ENCODE results near the gene NFIA. TPM values are rescaled to one million over a fixed set of nuclear protein-coding genes. Genes with fewer than 3 reads are reported as not detected.

The NFIA gene
- total RNA-seq, 1 experiment from 2014 or later = 38.6 TPM

- Mint-ChIP-seq H3K4me3 (ENCODE audit: low read depth, unreplicated experiment) (no peak overlapping the region), H3K36me3 (ENCODE audit: insufficient read depth, unreplicated experiment) (no peaks in the 10 kb centered on the region), H3K4me1 (ENCODE audit: low read depth, unreplicated experiment) (peaks cover 23% of the 10 kb centered on the region), H3K9me3 (ENCODE audit: low read depth, unreplicated experiment) (no peaks in the 10 kb centered on the region), H3K27me3 (ENCODE audit: unreplicated experiment) (no peaks in the 10 kb centered on the region), H3K27ac (ENCODE audit: unreplicated experiment) (no peak overlapping the region)
- TF ChIP-seq, protein P1, sequence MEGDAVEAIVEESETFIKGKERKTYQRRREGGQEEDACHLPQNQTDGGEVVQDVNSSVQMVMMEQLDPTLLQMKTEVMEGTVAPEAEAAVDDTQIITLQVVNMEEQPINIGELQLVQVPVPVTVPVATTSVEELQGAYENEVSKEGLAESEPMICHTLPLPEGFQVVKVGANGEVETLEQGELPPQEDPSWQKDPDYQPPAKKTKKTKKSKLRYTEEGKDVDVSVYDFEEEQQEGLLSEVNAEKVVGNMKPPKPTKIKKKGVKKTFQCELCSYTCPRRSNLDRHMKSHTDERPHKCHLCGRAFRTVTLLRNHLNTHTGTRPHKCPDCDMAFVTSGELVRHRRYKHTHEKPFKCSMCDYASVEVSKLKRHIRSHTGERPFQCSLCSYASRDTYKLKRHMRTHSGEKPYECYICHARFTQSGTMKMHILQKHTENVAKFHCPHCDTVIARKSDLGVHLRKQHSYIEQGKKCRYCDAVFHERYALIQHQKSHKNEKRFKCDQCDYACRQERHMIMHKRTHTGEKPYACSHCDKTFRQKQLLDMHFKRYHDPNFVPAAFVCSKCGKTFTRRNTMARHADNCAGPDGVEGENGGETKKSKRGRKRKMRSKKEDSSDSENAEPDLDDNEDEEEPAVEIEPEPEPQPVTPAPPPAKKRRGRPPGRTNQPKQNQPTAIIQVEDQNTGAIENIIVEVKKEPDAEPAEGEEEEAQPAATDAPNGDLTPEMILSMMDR (IDR thresholded peaks at IDR 0.05; ENCODE audit: unreplicated experiment) = no peak
- intact Hi-C loops (cut with micrococcal nuclease; ENCODE audit: unreplicated experiment) = no loop called here
- BruUV-seq (replicated peaks) = no TSS peak
- no peak for DNase-seq
- CTCF ChIA-PET = no interaction called here
Measured at GRCh38 chr1:61294930-61295329, 212.6 kb downstream of the NFIA start.

- intact Hi-C loops (cut with micrococcal nuclease; ENCODE audit: unreplicated experiment) = no loop called here
- Mint-ChIP-seq H3K36me3 (ENCODE audit: insufficient read depth, unreplicated experiment) (no peaks in the 10 kb centered on the region), H3K9me3 (ENCODE audit: low read depth, unreplicated experiment) (no peaks in the 10 kb centered on the region), H3K4me1 (ENCODE audit: low read depth, unreplicated experiment) (peaks cover 22% of the 10 kb centered on the region), H3K27ac (ENCODE audit: unreplicated experiment) (no peak overlapping the region), H3K27me3 (ENCODE audit: unreplicated experiment) (no peaks in the 10 kb centered on the region), H3K4me3 (ENCODE audit: low read depth, unreplicated experiment) (no peak overlapping the region)
- no peak for DNase-seq
- TF ChIP-seq, protein P1 (IDR thresholded peaks at IDR 0.05; ENCODE audit: unreplicated experiment) = no peak
- BruUV-seq (replicated peaks) = no TSS peak
- CTCF ChIA-PET = no interaction called here
Measured at GRCh38 chr1:61295818-61296537, 213.6 kb downstream of the NFIA start.

DNA sequence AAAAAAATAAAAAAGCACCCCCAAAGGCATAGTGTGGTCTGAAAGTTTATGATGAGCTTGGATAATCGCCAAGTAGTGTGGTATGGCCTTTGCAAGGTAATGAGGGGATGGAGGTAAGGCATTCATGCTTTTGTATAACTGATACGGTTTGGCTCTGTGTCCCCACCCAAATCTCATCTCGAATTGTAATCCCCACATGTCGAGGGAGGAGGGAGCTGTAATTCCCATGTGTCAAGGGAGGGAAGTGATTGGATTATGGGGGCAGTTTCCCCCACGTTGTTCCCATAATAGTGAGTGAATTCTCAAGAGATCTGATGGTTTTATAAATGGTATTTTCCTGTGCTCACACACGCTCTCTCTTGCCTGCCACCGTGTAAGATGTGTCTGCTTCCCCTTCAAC is 215.5 kb downstream of the NFIA start:
- H3K36me3 Mint-ChIP-seq (ENCODE audit: insufficient read depth, unreplicated experiment) = no peaks in the 10 kb centered on the region
- TF ChIP-seq, protein P1 (IDR thresholded peaks at IDR 0.05; ENCODE audit: unreplicated experiment) = no peak
- no peaks in the 10 kb centered on the region for H3K9me3 Mint-ChIP-seq (ENCODE audit: low read depth, unreplicated experiment)
- intact Hi-C loops (cut with micrococcal nuclease; ENCODE audit: unreplicated experiment) = no loop called here
- H3K27me3 Mint-ChIP-seq (ENCODE audit: unreplicated experiment) = no peaks in the 10 kb centered on the region
- peaks cover 17% of the 10 kb centered on the region for H3K4me1 Mint-ChIP-seq (ENCODE audit: low read depth, unreplicated experiment)
- CTCF ChIA-PET = no interaction called here
- H3K4me3 Mint-ChIP-seq (ENCODE audit: low read depth, unreplicated experiment) = no peak overlapping the region
- DNase-seq = no peak
- no TSS peak for BruUV-seq (replicated peaks)
- no peak overlapping the region for H3K27ac Mint-ChIP-seq (ENCODE audit: unreplicated experiment)

GRCh38 chr1:61299463-61299862 is 217.1 kb downstream of the NFIA start:
- peaks cover 11% of the 10 kb centered on the region for H3K4me1 Mint-ChIP-seq (ENCODE audit: low read depth, unreplicated experiment)
- no peaks in the 10 kb centered on the region for H3K27me3 Mint-ChIP-seq (ENCODE audit: unreplicated experiment)
- intact Hi-C loops (cut with micrococcal nuclease; ENCODE audit: unreplicated experiment) = no loop called here
- BruUV-seq (replicated peaks) = no TSS peak
- TF ChIP-seq, protein P1 (IDR thresholded peaks at IDR 0.05; ENCODE audit: unreplicated experiment) = no peak
- H3K9me3 Mint-ChIP-seq (ENCODE audit: low read depth, unreplicated experiment) = no peaks in the 10 kb centered on the region
- no peak overlapping the region for H3K27ac Mint-ChIP-seq (ENCODE audit: unreplicated experiment)
- H3K4me3 Mint-ChIP-seq (ENCODE audit: low read depth, unreplicated experiment) = no peak overlapping the region
- no peaks in the 10 kb centered on the region for H3K36me3 Mint-ChIP-seq (ENCODE audit: insufficient read depth, unreplicated experiment)
- CTCF ChIA-PET = no interaction called here
- DNase-seq = no peak

Measured in Calu3 (cell line).